ENCODE data around the gene BCAR1.

BCAR1 gene

GRCh38 chr16:75258807-75259141 lies 7.3 kb upstream of the BCAR1 start:
- FAIRE-seq (no peak), DNase-seq (ENCODE audit: insufficient read length, low spot score) (no peak)
- no peak for TF ChIP-seq SPI1 (IDR thresholded peaks at IDR 0.05; ENCODE audit: low read depth, low read length)
- no peak for TF ChIP-seq POLR2A (IDR thresholded peaks at IDR 0.05; ENCODE audit: low read depth, low read length)
- no peak for TF ChIP-seq POLR2AphosphoS5 (IDR thresholded peaks at IDR 0.05; ENCODE audit: low read depth, low read length)
- no peak for TF ChIP-seq TAF1 (IDR thresholded peaks at IDR 0.05; ENCODE audit: low read depth, low read length)
- no peak for TF ChIP-seq POU2F2 (IDR thresholded peaks at IDR 0.05; ENCODE audit: low read depth, low read length)
- no peak for TF ChIP-seq PAX5 (IDR thresholded peaks at IDR 0.05; ENCODE audit: insufficient read depth, low read length, severe bottlenecking)

DNA sequence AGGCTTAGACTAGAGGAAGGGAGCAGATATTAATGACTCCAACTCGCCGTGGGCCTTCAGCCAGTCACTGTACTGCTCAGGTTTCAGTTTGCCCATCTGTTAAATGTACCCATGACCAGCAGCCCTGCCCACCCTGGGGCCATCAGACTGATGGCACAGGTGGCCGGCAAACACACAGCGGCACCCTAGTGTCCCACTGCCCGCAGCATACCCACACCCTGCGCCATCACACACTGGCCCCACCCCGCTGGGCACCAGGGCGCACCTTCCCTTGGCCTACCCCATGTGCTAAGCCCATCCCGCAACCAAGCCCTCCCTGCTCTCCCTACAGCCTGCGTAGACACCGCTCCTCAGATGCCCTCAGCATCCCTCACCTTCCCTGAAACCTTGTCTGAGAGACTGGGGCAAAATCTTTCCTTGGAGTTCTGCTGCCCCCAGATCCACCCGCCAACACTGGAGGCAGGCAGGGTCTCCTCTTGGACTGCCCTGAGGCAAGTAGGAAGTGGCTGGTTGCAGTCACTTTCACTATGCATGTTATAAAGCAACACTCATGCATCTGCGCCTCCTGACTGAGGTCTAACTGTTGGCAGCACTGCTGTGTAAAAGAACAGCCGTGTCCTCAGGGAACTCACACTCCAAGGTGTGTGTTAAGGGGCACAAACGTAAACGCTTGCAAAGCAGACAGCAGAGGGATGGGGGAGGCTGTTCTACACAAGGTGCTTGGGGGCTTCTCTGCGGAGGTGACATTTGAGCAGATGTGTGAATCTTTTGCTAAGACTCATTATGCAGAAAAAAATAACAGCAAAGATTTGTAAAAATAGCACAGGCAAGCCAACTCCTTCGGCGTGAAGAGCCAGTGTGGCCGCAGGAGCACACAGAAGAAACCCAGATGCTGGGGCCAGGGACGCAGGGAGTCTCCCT lies 6.7 kb upstream of the BCAR1 start:
- DNase-seq (ENCODE audit: insufficient read length, low spot score), result no peak
- FAIRE-seq, result no peak
- TF ChIP-seq POLR2AphosphoS5 (IDR thresholded peaks at IDR 0.05; ENCODE audit: low read depth, low read length) (no peak), SPI1 (IDR thresholded peaks at IDR 0.05; ENCODE audit: low read depth, low read length) (no peak), PAX5 (IDR thresholded peaks at IDR 0.05; ENCODE audit: insufficient read depth, low read length, severe bottlenecking) (no peak), POLR2A (IDR thresholded peaks at IDR 0.05; ENCODE audit: low read depth, low read length) (no peak), TAF1 (IDR thresholded peaks at IDR 0.05; ENCODE audit: low read depth, low read length) (no peak), POU2F2 (IDR thresholded peaks at IDR 0.05; ENCODE audit: low read depth, low read length) (no peak)

- DNase-seq (ENCODE audit: insufficient read length, low spot score) (no peak), FAIRE-seq (no peak)
- TF ChIP-seq TAF1 (IDR thresholded peaks at IDR 0.05; ENCODE audit: low read depth, low read length), result no peak
- no peak for TF ChIP-seq POU2F2 (IDR thresholded peaks at IDR 0.05; ENCODE audit: low read depth, low read length)
- no peak for TF ChIP-seq POLR2AphosphoS5 (IDR thresholded peaks at IDR 0.05; ENCODE audit: low read depth, low read length)
These were observed 5.4 kb upstream of the BCAR1 start for GRCh38 chr16:75256696-75257343.

- DNase-seq (ENCODE audit: insufficient read length, low spot score) (no peak), FAIRE-seq (no peak)
- no peak for TF ChIP-seq POLR2A (IDR thresholded peaks at IDR 0.05; ENCODE audit: low read depth, low read length)
- TF ChIP-seq PAX5 (IDR thresholded peaks at IDR 0.05; ENCODE audit: insufficient read depth, low read length, severe bottlenecking), result no peak
- no peak for TF ChIP-seq POLR2AphosphoS5 (IDR thresholded peaks at IDR 0.05; ENCODE audit: low read depth, low read length)
- no peak for TF ChIP-seq POU2F2 (IDR thresholded peaks at IDR 0.05; ENCODE audit: low read depth, low read length)
- TF ChIP-seq SPI1 (IDR thresholded peaks at IDR 0.05; ENCODE audit: low read depth, low read length), result no peak
- no peak for TF ChIP-seq TAF1 (IDR thresholded peaks at IDR 0.05; ENCODE audit: low read depth, low read length)
These were observed 4.7 kb upstream of the BCAR1 start for GRCh38 chr16:75256059-75256571.

- FAIRE-seq (no peak), DNase-seq (ENCODE audit: insufficient read length, low spot score) (no peak)
- no peak for TF ChIP-seq POLR2A (IDR thresholded peaks at IDR 0.05; ENCODE audit: low read depth, low read length)
- no peak for TF ChIP-seq SPI1 (IDR thresholded peaks at IDR 0.05; ENCODE audit: low read depth, low read length)
- no peak for TF ChIP-seq TAF1 (IDR thresholded peaks at IDR 0.05; ENCODE audit: low read depth, low read length)
- no peak for TF ChIP-seq POLR2AphosphoS5 (IDR thresholded peaks at IDR 0.05; ENCODE audit: low read depth, low read length)
- no peak for TF ChIP-seq POU2F2 (IDR thresholded peaks at IDR 0.05; ENCODE audit: low read depth, low read length)
- no peak for TF ChIP-seq PAX5 (IDR thresholded peaks at IDR 0.05; ENCODE audit: insufficient read depth, low read length, severe bottlenecking)
These were observed 3.0 kb upstream of the BCAR1 start for GRCh38 chr16:75254359-75254837.

DNA sequence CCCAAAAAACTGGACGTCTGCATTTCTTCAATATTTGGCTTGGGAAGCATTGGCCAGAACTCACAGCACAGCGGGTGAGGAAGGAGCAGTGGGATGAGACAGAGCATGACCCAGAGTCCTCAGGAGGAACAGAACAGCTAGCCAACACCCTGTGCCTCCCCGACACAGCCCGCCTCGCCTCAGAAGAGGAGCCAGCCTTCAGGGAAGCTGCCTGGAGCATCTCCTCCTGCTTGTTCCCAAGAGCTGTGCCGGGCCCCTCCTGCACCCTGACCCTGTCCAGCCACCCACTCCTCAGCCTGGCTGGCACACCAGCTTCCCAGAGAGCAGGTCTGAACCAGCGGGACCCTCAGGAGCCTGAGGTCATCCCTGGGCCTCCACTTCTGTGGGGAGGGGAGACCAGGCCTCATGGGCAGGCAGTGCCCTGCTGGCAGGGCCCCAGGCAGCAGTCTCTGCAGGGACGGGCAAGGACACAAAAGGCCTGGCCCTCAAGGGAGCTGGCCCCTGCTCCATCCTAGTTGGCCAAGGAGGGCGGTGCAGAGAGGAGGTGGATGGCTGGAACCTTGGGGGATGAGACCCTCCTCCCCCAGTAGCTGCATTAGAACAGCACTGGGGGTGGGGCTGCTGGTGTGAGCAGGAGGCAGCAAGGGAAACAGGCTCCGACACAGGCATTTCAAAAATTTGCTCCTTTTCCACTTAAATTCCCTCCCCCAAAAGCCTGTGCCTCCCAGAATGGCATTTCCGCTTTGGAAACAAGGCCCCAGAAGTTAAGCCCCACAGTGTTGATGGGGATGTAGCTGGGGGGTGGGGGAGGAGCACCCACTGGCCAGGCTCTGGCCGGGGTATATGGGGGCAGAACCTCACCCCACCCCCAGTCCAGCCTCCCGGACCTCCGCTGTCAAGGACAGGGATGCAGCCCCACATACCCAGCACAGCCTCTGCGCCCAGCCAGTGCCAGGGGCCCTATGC lies 1.8 kb upstream of the BCAR1 start:
- DNase-seq (ENCODE audit: insufficient read length, low spot score) (no peak), FAIRE-seq (no peak)
- no peak for TF ChIP-seq TAF1 (IDR thresholded peaks at IDR 0.05; ENCODE audit: low read depth, low read length)
- TF ChIP-seq SPI1 (IDR thresholded peaks at IDR 0.05; ENCODE audit: low read depth, low read length), result no peak
- no peak for TF ChIP-seq POLR2AphosphoS5 (IDR thresholded peaks at IDR 0.05; ENCODE audit: low read depth, low read length)
- TF ChIP-seq PAX5 (IDR thresholded peaks at IDR 0.05; ENCODE audit: insufficient read depth, low read length, severe bottlenecking), result no peak
- TF ChIP-seq POU2F2 (IDR thresholded peaks at IDR 0.05; ENCODE audit: low read depth, low read length), result no peak
- no peak for TF ChIP-seq POLR2A (IDR thresholded peaks at IDR 0.05; ENCODE audit: low read depth, low read length)

- TF ChIP-seq SPI1 (IDR thresholded peaks at IDR 0.05; ENCODE audit: low read depth, low read length) (no peak), TAF1 (IDR thresholded peaks at IDR 0.05; ENCODE audit: low read depth, low read length) (no peak), POLR2AphosphoS5 (IDR thresholded peaks at IDR 0.05; ENCODE audit: low read depth, low read length) (no peak), PAX5 (IDR thresholded peaks at IDR 0.05; ENCODE audit: insufficient read depth, low read length, severe bottlenecking) (no peak), POU2F2 (IDR thresholded peaks at IDR 0.05; ENCODE audit: low read depth, low read length) (no peak), POLR2A (IDR thresholded peaks at IDR 0.05; ENCODE audit: low read depth, low read length) (no peak)
- FAIRE-seq, result no peak
- DNase-seq (ENCODE audit: insufficient read length, low spot score), result no peak
These were observed 833 bp upstream of the BCAR1 start for GRCh38 chr16:75252049-75252864.

DNA sequence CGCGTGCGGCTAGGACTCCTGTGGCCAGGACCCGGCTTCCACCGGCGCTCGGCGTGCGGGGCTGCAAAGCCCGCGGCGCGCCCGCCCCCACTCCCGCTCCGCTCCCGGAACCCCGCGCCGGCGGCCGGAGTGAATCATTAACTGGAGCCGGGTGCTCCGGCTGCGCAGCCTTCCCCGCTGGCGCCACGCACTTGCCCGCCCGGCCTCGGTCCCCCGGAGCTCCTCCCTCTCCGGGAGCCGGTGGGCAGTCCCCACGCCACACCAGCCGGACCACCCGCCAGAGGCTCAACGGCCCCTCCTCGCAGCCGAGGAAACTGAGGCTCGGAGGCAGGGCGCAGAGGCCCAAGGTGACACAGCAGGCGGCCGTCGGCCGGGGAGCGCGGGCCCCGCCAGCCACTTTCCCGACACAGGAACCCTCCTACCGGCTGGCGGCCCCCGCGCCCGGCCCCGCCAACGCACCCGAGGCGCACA lies 580 bp downstream of the BCAR1 start:
- no peak for FAIRE-seq
- TF ChIP-seq PAX5 (IDR thresholded peaks at IDR 0.05; ENCODE audit: insufficient read depth, low read length, severe bottlenecking), result no peak
- TF ChIP-seq TAF1 (IDR thresholded peaks at IDR 0.05; ENCODE audit: low read depth, low read length), result no peak
- TF ChIP-seq POU2F2 (IDR thresholded peaks at IDR 0.05; ENCODE audit: low read depth, low read length), result no peak
- no peak for TF ChIP-seq SPI1 (IDR thresholded peaks at IDR 0.05; ENCODE audit: low read depth, low read length)
- TF ChIP-seq POLR2A (IDR thresholded peaks at IDR 0.05; ENCODE audit: low read depth, low read length), result no peak
- no peak for TF ChIP-seq POLR2AphosphoS5 (IDR thresholded peaks at IDR 0.05; ENCODE audit: low read depth, low read length)
- DNase-seq (ENCODE audit: insufficient read length, low spot score), result peak; percentile 68
